ENCODE data around the gene CCL7. TPM values are rescaled to one million over a fixed set of nuclear protein-coding genes. Genes with fewer than 3 reads are reported as not detected.

CCL7 gene
- total RNA-seq, result not detected

DNA sequence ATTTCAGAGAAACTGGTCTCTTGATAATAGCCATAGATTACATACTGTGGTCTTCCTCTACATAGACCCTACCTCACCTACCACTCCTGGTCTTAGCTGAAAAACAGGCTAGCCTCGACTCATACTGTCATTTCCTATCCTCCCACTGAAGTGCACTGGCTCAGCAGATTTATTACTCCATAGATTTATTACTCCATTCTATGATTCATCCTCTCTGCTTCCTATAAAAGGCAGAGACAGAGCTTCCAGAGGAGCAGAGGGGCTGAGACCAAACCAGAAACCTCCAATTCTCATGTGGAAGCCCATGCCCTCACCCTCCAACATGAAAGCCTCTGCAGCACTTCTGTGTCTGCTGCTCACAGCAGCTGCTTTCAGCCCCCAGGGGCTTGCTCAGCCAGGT lies at the start of gene CCL7:
TSS of gene CCL7 (plus strand) at position 253 of the 400 bp plus-strand sequence. CDS start at position 323, 70 bp downstream.

DNA sequence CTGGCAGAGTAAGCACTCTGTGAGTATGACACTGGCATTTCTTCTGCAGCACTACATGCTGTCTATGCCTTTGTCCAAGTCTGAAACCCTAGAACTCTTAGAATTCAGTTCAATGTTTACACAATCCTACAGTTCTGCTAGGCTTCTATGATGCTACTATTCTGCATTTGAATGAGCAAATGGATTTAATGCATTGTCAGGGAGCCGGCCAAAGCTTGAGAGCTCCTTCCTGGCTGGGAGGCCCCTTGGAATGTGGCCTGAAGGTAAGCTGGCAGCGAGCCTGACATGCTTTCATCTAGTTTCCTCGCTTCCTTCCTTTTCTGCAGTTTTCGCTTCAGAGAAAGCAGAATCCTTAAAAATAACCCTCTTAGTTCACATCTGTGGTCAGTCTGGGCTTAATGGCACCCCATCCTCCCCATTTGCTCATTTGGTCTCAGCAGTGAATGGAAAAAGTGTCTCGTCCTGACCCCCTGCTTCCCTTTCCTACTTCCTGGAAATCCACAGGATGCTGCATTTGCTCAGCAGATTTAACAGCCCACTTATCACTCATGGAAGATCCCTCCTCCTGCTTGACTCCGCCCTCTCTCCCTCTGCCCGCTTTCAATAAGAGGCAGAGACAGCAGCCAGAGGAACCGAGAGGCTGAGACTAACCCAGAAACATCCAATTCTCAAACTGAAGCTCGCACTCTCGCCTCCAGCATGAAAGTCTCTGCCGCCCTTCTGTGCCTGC lies 15.2 kb upstream of the CCL7 start, which contains the start of gene CCL2:
TSS of gene CCL2 (plus strand) at position 635 of the 730 bp plus-strand sequence. CDS start at position 700, 65 bp downstream.

DNA sequence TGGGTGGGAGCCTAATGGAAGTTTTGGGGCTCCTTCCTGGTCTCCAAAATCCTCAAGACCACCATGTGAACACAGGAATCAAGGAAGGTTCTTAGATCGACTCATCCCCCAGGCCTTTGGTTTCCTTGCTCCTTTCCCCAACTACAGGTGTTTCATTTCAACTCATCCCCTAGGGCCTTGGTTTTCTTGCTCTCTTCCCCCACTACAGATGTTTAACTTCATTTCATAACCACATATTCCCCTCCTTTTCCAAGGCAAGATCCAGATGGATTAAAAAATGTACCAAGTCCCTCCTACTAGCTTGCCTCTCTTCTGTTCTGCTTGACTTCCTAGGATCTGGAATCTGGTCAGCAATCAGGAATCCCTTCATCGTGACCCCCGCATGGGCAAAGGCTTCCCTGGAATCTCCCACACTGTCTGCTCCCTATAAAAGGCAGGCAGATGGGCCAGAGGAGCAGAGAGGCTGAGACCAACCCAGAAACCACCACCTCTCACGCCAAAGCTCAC lies 15.3 kb downstream of the CCL7 start, which contains the start of gene CCL11:
TSS of gene CCL11 (plus strand) at position 457 of the 507 bp plus-strand sequence. CDS start 67 bp downstream, outside the sequence.

DNA sequence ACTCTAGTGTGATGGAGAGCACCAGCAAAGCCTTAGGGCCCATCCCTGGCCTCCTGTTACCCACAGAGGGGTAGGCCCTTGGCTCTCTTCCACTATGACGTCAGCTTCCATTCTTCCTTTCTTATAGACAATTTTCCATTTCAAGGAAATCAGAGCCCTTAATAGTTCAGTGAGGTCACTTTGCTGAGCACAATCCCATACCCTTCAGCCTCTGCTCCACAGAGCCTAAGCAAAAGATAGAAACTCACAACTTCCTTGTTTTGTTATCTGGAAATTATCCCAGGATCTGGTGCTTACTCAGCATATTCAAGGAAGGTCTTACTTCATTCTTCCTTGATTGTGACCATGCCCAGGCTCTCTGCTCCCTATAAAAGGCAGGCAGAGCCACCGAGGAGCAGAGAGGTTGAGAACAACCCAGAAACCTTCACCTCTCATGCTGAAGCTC lies 49.0 kb downstream of the CCL7 start, which contains the start of gene CCL8:
TSS of gene CCL8 (plus strand) at position 397 of the 445 bp plus-strand sequence. CDS start 67 bp downstream, outside the sequence.

Other genes with a start within 250 kb of the CCL7 start
- 15.1 TPM for gene CCL2, start 14.9 kb upstream of the CCL7 start, total RNA-seq
- not detected for gene CCL11, start 15.5 kb downstream of the CCL7 start, total RNA-seq
- gene CCL8, start 49.2 kb downstream of the CCL7 start, total RNA-seq, result 0.33 TPM
- not detected for gene CCL13, start 86.3 kb downstream of the CCL7 start, total RNA-seq
- not detected for gene CCL1, start 93.0 kb downstream of the CCL7 start, total RNA-seq

All from camera-type eye (tissue), 1 donor.